ENCODE results near the gene VANGL2. TPM values are rescaled to one million over a fixed set of nuclear protein-coding genes. Genes with fewer than 3 reads are reported as not detected.

Gene VANGL2
- polyA plus RNA-seq, 3 donors: 0.01 TPM; not detected in 2

- H2AFZ ChIP-seq (ENCODE audit: insufficient read depth, low read depth, low read length, poor library complexity, severe bottlenecking): no peak overlapping the region
- no peak for TF ChIP-seq CTCF (IDR thresholded peaks at IDR 0.05)
- H3K4me1 Mint-ChIP-seq: peaks cover 11% of the 10 kb centered on the region
- peaks cover 1 to 3% (median 2%) of the 10 kb centered on the region in 3 donors for H3K27me3 Mint-ChIP-seq (ENCODE audit: low read depth in 3 of 3)
- intact Hi-C loops (cut with micrococcal nuclease): no loop called here
- peaks cover 6% of the 10 kb centered on the region in 2 donors for H3K4me1 ChIP-seq (ENCODE audit: control insufficient read depth in 1 of 2, insufficient read depth in 2 of 2, low read length in 2 of 2)
- no peak overlapping the region for H3K4me3 ChIP-seq (replicated peaks in 1 of 3; ENCODE audit: low read depth in 2 of 3, low read length in 3 of 3)
- DNase-seq: no peak
- no peaks in the 10 kb centered on the region for H3K36me3 Mint-ChIP-seq
- H3K27me3 ChIP-seq (ENCODE audit: control insufficient read depth in 2 of 2, insufficient read depth in 2 of 2, low read length in 2 of 2): no peaks in the 10 kb centered on the region
- no peak overlapping the region for H3K4me3 Mint-ChIP-seq
- no peak overlapping the region for H3K27ac Mint-ChIP-seq
- H3K9me3 Mint-ChIP-seq: no peaks in the 10 kb centered on the region
- no peak overlapping the region for H3K9ac ChIP-seq (ENCODE audit: insufficient read depth, low read length, poor library complexity, severe bottlenecking)
- H3K9me3 ChIP-seq (replicated peaks in 1 of 2; ENCODE audit: control insufficient read depth in 1 of 2, insufficient read depth in 1 of 2, low read length in 2 of 2): no peaks in the 10 kb centered on the region
- WGBS (ENCODE audit: insufficient coverage): 97% methylated on average over 5 of the region's 7 CpGs
- no peaks in the 10 kb centered on the region for H3K36me3 ChIP-seq (replicated peaks in 1 of 2; ENCODE audit: control insufficient read depth in 1 of 2, insufficient read depth in 2 of 2, low read length in 2 of 2)
- H3K27ac ChIP-seq (ENCODE audit: low read depth in 1 of 2, low read length in 2 of 2): no peak overlapping the region
- H4K20me1 ChIP-seq (ENCODE audit: insufficient read depth, low read length): no peaks in the 10 kb centered on the region
- no peaks in the 10 kb centered on the region for H3K79me2 ChIP-seq (ENCODE audit: insufficient read depth, low read length)
- H3K4me2 ChIP-seq (replicated peaks; ENCODE audit: extremely low read depth, low read length, poor library complexity, severe bottlenecking): no peak overlapping the region
Measured at GRCh38 chr1:160423966-160424365, 23.6 kb downstream of the VANGL2 start.

GRCh38 chr1:160425847-160426246 lies 25.5 kb downstream of the VANGL2 start:
- no peak for TF ChIP-seq CTCF (IDR thresholded peaks at IDR 0.05)
- no peaks in the 10 kb centered on the region for H3K9me3 Mint-ChIP-seq
- peaks cover 1 to 3% (median 2%) of the 10 kb centered on the region in 3 donors for H3K27me3 Mint-ChIP-seq (ENCODE audit: low read depth in 3 of 3)
- WGBS (ENCODE audit: insufficient coverage): no CpG with 5 or more reads among the region's 5 CpGs
- Histone ChIP-seq H3K9ac (ENCODE audit: insufficient read depth, low read length, poor library complexity, severe bottlenecking) (no peak overlapping the region), H3K27me3 (ENCODE audit: control insufficient read depth in 2 of 2, insufficient read depth in 2 of 2, low read length in 2 of 2) (no peaks in the 10 kb centered on the region), H3K79me2 (ENCODE audit: insufficient read depth, low read length) (no peaks in the 10 kb centered on the region), H2AFZ (ENCODE audit: insufficient read depth, low read depth, low read length, poor library complexity, severe bottlenecking) (no peak overlapping the region), H3K27ac (ENCODE audit: low read depth in 1 of 2, low read length in 2 of 2) (no peak overlapping the region), H3K4me1 (ENCODE audit: control insufficient read depth in 1 of 2, insufficient read depth in 2 of 2, low read length in 2 of 2) (peaks cover 10 to 14% of the 10 kb centered on the region in 2 donors), H3K36me3 (replicated peaks in 1 of 2; ENCODE audit: control insufficient read depth in 1 of 2, insufficient read depth in 2 of 2, low read length in 2 of 2) (no peaks in the 10 kb centered on the region), H3K4me3 (replicated peaks in 1 of 3; ENCODE audit: low read depth in 2 of 3, low read length in 3 of 3) (no peak overlapping the region), H3K4me2 (replicated peaks; ENCODE audit: extremely low read depth, low read length, poor library complexity, severe bottlenecking) (no peak overlapping the region), H4K20me1 (ENCODE audit: insufficient read depth, low read length) (no peaks in the 10 kb centered on the region), H3K9me3 (replicated peaks in 1 of 2; ENCODE audit: control insufficient read depth in 1 of 2, insufficient read depth in 1 of 2, low read length in 2 of 2) (no peaks in the 10 kb centered on the region)
- intact Hi-C loops (cut with micrococcal nuclease): no loop called here
- no peak overlapping the region for H3K4me3 Mint-ChIP-seq
- H3K4me1 Mint-ChIP-seq: peaks cover 24% of the 10 kb centered on the region
- no peak overlapping the region for H3K27ac Mint-ChIP-seq
- no peak for DNase-seq
- no peaks in the 10 kb centered on the region for H3K36me3 Mint-ChIP-seq
